GM12801 (cell line): ENCODE measurements around the gene KRT222.

Experiments
- TF ChIP-seq, protein P1 (sequence below): IDR thresholded peaks from one replicate; pipeline ENCODE4 v1.5.1; 2011; ENCODE audit warnings: control low read depth; ENCODE audit not compliant: insufficient read length; ENCODE audit errors: extremely low read depth

The KRT222 gene

DNA sequence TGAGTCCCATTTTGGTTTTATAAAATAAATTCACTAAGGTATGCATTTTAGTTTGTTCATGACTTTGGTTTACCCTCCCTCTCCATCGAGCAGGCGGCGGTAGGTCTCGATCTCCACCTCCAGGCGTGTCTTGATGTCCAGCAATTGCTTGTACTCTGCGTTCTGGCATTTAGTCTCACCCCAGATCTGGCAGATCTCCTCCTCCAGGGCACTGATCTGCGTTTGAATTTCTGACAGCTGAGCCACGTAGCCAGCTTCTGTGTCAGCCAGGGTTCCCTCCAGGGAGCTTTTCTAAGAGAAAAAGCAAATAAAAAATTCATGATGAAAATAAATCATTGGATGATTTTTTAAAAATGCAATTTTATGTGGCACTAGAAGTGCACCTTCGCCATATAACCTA lies 34.4 kb upstream of the KRT222 start:
- TF ChIP-seq, protein P1, sequence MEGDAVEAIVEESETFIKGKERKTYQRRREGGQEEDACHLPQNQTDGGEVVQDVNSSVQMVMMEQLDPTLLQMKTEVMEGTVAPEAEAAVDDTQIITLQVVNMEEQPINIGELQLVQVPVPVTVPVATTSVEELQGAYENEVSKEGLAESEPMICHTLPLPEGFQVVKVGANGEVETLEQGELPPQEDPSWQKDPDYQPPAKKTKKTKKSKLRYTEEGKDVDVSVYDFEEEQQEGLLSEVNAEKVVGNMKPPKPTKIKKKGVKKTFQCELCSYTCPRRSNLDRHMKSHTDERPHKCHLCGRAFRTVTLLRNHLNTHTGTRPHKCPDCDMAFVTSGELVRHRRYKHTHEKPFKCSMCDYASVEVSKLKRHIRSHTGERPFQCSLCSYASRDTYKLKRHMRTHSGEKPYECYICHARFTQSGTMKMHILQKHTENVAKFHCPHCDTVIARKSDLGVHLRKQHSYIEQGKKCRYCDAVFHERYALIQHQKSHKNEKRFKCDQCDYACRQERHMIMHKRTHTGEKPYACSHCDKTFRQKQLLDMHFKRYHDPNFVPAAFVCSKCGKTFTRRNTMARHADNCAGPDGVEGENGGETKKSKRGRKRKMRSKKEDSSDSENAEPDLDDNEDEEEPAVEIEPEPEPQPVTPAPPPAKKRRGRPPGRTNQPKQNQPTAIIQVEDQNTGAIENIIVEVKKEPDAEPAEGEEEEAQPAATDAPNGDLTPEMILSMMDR, result no peak

DNA sequence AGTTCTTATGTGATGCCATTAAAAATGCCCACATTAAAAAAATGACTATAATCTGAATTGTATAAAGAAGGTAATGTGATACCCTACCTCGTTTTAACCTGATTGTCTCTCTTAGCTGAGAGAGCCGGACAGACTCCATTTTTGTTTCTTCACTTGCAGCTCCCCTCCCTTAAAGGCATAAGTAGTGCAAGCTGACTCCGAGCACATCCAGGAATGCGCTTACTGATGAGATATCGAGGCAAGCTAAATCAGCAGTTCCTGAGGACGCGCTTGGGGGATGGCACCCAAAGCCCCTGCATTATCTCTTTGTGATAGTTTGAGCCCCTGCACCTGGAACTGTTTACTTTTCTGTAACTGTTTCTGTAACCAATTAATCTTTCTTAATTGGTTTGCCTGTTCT lies 32.3 kb upstream of the KRT222 start:
- TF ChIP-seq, protein P1, result no peak

DNA sequence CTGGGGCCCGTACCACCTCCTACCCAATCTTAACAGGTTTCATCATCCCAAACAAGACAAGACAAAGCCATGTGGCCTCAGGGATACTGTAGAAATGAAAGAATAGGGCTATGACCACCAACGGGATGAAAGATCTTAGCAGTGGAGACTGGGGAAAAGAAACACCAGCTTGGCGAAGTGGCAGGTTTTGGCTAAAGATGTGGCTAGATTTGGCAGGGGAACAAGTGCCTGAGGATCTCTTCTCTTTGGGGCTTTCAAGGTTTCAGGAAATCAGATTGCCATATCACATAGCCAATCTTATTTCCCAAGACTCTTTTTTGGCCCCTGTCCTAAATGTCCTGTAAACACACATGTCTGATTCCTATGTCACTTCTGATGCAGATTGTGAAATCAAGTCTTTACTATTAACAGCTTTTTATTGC lies 31.7 kb upstream of the KRT222 start:
- TF ChIP-seq, protein P1, result no peak

DNA sequence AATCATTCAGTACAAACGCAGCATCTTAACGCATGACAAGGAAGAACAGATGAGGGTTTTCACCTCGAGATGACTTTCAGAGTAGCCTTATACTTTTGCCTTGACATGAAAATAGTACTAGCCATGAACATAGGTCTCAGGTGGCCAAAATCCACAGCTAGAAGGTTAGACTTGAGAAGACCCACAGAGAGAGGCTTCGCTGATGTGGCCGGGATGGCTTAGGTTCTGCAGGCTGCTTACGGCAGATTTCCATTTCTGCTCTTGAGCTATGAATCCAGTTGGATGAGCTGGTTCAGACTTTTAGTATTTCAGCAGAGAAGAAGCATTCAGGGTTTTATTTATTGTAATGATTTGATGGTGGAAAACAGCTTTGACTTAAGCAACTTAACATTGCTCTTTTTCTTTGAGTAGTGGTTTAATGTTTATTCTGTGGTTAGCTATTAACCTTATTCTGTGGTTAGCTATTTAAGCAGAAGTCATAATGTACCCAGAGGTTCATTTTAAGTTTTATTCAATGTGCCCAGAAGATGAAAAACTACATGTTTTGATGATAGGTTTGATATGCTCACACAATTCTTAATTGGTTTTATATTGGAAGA lies 31.0 kb upstream of the KRT222 start:
- TF ChIP-seq, protein P1, result no peak

DNA sequence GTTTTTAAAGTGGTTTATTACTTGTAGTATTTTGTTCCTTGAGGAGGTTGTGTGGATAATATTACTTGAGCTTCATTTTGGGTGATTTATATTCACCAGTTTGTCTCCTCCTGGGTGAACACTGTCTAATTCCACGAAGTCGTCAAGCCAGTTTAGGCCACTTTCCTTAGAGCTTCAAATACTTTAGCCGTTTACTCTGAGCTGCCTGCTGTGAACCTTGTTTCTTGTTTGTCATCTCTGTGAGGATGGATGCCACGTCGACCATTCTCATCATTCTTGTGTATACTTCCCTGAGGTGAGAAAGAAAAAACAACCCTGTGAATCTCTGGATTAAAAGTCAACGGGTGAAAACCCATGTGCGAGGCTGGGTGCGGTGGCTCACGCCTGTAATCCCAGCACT lies 29.6 kb upstream of the KRT222 start:
- TF ChIP-seq, protein P1, result no peak

DNA sequence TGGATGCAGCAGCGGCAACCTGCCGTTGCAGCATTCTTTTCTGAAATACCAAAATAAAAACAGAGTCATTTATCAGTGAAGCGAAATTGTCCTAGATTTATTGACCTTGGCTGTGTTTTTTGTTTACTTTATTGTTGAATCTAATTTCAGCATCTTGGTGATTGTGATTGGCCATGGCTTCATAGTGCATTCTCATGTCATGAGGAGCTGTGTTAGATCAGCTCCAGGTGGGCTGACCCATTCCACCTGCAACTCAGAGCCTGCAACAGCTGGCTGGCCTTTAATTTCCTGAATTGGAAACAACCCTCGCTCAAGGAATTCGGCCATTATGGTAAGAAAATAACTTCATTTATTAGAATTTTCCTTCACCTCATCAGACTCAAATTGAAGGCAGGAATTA lies 22.1 kb upstream of the KRT222 start:
- TF ChIP-seq, protein P1, result no peak

DNA sequence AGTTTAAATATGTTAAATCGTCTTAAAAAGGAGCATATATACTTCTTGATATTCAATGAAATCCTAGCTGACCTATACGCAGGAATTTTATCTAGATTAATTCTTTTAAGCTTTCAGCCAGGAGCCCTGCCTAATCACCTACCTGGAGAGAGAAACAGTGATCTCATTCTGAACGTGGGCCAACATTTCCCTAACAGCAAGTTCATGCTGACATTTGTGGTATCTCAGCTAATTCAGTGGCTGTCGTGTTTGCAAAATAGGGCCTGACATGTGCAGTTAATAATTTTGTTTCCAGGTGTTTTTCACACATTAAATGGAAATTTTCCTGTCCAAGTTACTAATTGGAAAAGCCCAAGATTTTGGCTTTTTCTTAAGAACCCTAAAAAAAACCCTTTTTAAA lies 21.2 kb upstream of the KRT222 start:
- TF ChIP-seq, protein P1, result no peak
